DMS53 (cell line): ENCODE measurements around the gene CDIP1.

Experiments used
- DNase-seq: peaks from one replicate; lab custom pipeline; 2025; lab: John Stamatoyannopoulos, UW

Gene CDIP1

DNA sequence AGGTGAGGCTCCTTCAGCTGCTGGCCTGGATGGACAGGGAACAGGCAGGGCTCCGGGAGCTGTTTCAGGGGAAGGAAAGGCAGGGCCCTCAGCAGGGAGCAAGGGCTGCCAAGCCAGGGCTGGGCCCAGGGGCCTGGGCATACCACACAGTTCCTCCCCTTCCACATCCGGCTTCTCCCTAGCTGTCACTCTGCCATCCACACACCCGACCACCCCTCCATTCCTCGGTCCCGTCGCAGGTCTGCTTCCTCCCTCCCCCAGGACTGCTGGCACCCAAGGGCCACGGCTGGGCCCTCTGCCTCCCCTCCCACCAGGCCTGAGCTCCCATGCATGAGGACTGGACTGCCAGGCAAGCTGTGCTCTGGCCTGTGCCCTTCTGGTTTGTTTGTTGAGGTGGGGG is 24.0 kb downstream of the CDIP1 start:
- DNase-seq, result no peak

GRCh38 chr16:4513881-4514280 is 24.7 kb downstream of the CDIP1 start:
- no peak for DNase-seq

- no peak for DNase-seq
Observed at GRCh38 chr16:4513086-4513860, 25.3 kb downstream of the CDIP1 start.

- DNase-seq, result no peak
Observed at GRCh38 chr16:4512473-4512872, 26.1 kb downstream of the CDIP1 start.

GRCh38 chr16:4511441-4512082 is 27.0 kb downstream of the CDIP1 start:
- peak; percentile 81 for DNase-seq

GRCh38 chr16:4510747-4511426 is 27.7 kb downstream of the CDIP1 start:
- DNase-seq, result no peak

DNA sequence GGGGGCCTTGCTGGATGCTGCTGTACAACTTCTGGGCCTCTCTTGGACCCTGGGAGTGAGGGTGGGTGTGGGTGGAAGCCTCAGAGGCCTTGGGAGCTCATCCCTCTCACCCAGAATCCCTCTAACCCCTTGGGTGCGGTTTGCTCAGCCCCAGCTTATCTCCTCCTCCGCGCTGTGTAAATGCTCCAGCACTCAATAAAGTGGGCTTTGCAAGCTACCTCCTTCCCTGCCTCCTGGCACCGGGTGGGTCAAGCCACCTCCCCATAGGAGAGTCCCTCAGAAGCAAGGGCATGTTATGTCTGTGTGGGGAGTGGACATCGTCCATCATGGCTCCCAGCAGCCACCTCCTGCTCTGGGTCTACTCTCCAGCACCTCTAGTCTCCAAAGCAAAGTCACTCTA is 28.4 kb downstream of the CDIP1 start:
- DNase-seq, result no peak

- no peak for DNase-seq
Observed at GRCh38 chr16:4509420-4509819, 29.2 kb downstream of the CDIP1 start.

DNA sequence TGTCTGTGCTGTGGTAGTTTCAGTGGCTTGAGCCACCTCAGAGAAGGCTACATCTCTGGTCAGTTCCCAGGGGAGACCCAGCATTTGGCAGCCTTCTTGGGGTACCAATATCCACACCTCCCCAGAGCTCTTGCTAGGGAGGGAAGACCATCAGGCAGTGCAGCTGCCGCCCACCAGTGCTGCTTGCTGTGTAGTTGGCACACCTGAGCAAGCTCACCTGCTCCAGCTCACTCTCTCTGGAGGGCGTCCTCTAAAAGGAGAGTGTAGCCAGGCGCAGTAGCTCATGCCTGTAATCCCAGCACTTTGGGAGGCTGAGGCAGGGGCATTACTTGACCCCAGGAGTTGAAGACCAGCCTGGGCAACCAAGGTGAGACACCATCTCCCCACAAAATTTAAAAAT is 29.8 kb downstream of the CDIP1 start:
- DNase-seq, result no peak

- peak; percentile 85 for DNase-seq
Observed at GRCh38 chr16:4507588-4508345, 30.8 kb downstream of the CDIP1 start.

DNA sequence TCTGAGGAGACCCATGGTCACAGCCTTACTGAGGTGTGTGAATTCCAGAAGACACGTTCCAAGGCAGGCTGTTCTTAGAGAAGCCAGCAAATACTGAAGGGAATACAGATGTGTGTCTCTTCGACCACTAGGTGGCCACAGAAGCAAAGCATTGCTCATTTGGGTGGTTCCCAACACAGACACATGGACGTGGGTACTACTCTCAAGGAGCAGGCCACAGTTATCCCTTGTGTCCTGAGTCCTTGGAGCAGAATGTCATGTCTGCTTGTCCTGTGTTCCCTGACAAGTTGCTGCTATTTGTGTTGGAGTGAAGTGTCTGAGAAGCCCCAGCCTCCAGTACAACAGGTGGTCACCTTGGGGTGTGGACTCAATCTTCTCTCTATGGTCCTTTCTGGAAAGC is 32.1 kb downstream of the CDIP1 start:
- peak; percentile 87 for DNase-seq

DNA sequence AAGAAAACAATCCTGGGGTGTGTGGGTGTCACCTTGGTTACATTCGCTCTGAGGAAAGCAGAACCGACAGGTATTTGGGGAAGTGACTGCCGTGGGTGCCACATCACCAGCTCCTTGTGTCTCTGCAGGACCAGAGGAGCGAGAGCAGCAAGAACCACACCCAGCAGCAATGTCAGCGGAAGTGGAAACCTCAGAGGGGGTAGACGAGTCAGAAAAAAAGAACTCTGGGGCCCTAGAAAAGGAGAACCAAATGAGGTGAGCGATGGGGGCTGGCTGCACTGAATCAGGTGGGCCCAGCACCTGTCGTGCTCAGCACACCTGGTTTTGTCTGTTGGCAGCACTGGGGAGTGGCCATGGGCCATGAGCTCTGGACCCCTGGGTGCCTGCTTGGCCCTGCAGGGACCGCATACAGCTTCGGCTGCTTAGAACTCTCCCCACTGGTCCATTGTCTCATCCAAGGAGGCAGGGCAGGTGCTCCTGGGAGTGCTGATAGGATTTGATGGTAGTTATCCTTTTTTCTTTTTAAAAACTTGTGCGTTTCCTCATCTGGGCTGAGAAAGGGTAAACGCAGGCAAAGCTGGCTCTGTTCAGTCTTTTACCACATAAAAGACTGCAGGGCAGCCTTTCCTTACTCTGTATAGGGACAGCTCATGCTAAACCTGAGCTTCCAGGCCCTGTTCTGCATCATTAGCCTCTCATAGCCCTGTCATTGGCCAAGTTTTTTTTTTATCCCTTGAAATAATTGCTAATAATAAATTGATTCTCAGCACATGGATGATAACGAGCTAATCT is 33.0 kb downstream of the CDIP1 start:
- DNase-seq, result no peak

DNA sequence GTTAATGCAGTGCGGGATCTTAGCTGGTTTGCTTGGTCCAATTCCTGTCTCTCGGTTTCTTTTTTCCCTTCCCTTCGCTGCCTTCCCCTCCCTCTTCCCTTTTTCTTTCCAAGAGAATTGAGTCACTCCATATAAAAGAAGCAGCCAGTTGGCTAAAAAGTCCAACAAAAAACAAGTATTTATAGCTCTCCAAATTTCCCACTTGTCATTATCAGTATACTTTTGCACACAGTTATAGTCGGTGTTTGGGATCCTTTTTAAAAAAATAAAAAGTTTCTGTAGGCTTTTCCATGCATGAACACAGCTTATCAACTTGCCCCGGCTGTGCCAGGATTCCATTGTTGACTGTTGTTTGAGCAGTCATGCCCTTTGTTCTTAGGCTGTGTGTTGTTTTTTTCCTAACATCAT is 37.5 kb downstream of the CDIP1 start:
- DNase-seq, result no peak

- no peak for DNase-seq
Observed at GRCh38 chr16:4500272-4500671, 38.3 kb downstream of the CDIP1 start.

- no peak for DNase-seq
Observed at GRCh38 chr16:4499196-4499555, 39.4 kb downstream of the CDIP1 start.

GRCh38 chr16:4498546-4499195 is 39.9 kb downstream of the CDIP1 start:
- no peak for DNase-seq

GRCh38 chr16:4496305-4496704 is 42.3 kb downstream of the CDIP1 start:
- DNase-seq, result no peak

DNA sequence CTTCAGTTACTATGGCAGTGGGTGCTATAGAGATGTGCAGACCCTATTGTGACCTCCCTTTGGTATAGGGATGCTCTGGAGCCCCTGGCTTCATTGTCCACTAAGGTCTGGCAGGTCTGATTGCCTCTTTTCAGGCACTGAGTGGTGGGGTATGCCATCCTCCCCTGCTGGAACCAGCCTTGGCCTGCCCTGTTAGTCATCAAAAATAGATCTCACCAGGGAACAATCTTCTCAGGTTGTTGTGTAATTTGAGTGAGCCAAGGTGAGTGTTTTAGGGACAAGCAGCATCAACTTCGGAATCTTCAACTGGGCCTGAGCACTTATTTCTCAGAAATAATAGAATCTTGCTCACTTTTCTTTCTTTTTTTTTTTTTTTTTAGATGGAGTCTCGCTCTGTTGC is 42.8 kb downstream of the CDIP1 start:
- DNase-seq, result no peak

DNA sequence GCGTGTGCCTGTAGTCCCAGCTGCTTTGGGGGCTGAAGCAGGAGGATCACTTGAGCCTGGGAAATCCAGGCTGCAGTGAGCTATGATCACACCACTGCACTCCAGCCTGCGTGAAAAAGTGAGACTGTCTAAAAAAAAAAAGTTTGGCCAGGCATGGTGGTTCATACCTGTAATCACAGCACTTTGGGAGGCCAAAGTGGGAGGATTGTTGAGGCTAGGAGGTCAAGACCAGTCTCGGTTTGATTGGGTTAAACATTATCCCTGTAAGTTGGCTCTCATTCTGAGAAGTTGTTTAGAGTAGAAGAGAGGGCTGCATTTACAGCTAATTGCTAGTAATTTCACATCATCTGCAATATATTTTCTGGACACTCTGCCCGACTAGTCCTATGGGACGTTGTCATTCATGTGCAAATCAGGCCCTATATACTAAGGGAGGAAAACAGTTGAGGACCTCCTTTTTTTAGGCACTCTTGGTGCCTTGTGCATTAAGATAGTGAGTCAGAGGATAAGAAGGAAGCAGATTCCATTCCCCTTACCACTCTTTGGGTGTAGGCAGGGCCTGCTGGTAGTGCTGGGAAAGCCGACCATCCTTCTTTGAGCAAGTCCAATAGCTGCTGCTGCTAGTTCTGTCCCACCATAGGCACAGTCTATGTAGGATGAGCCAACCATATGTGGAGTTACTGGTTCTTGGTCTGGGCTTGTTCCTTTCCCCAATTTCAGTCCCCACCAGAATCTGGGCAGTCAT is 43.7 kb downstream of the CDIP1 start:
- DNase-seq, result no peak

DNA sequence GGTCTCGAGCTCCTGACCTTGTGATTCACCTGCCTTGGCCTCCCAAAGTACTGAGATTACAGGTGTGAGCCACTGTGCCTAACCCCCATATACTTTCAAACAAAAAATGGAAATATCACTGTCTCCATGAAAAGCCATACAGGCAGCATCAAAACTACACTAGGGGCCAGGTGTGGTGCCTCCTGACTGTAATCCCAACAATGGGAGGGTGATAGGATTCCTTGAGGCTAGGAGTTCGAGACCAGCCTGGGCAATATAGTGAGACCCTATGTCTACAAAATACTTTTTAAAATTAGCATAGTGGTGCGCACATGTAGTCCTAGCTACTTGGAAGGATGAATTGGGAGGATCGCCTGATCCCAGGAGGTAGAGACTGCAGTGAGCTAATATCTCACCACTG is 46.7 kb downstream of the CDIP1 start:
- no peak for DNase-seq

- no peak for DNase-seq
Observed at GRCh38 chr16:4489030-4489429, 49.5 kb downstream of the CDIP1 start.
